ENCODE results near the gene OPA1.

OPA1 gene

DNA sequence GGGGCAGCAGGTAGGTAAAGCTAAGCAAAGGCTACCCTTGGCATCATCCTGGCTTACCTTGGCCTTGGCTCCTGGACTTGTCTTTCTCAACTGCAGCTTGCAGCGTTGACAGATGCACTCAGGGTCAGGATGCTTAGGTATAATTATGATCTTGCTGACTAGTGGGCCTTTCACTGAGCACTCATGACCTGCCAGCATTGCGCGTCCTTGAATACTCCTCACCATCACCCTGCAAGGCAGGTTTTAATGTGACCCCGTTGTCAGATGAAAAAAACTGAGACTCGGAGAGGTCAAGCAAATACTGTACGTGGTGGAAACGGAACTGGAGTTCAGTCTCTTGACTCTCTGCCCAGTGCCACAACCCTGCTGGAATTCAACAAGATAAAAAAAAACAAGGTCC lies 126.7 kb downstream of the OPA1 start:
- Histone ChIP-seq H3F3A (ENCODE audit: low read depth) (no peaks in the 10 kb centered on the region), H2AFZ (ENCODE audit: low read length) (no peak overlapping the region), H3K36me3 (ENCODE audit: insufficient read depth, low read length) (no peaks in the 10 kb centered on the region), H3K4me3 (ENCODE audit: low read length, poor library complexity, severe bottlenecking) (no peak overlapping the region), H3K27me3 (ENCODE audit: insufficient read depth, low read length, poor library complexity, severe bottlenecking) (no peaks in the 10 kb centered on the region), H3K9ac (ENCODE audit: low read depth, low read length, poor library complexity, severe bottlenecking) (no peak overlapping the region), H3K4me1 (ENCODE audit: insufficient read depth, low read length, poor library complexity, severe bottlenecking) (peaks cover 6% of the 10 kb centered on the region), H3K9me2 (replicated peaks; ENCODE audit: low read depth, low read length) (no peaks in the 10 kb centered on the region), H4K20me1 (ENCODE audit: insufficient read depth, low read length, poor library complexity, severe bottlenecking) (no peaks in the 10 kb centered on the region), H3K9me3 (ENCODE audit: insufficient read depth, low read depth, low read length) (peaks cover 8% of the 10 kb centered on the region), H3K79me2 (ENCODE audit: insufficient read depth, low read length) (no peaks in the 10 kb centered on the region), H3K4me2 (ENCODE audit: low read depth, low read length, poor library complexity, severe bottlenecking) (no peak overlapping the region)
- no peak for TF ChIP-seq CTCF (conservative IDR thresholded peaks at IDR 0.05; ENCODE audit: low read length)
- TF ChIP-seq EZH2phosphoT487 (IDR thresholded peaks at IDR 0.05; ENCODE audit: borderline replicate concordance): no peak

DNA sequence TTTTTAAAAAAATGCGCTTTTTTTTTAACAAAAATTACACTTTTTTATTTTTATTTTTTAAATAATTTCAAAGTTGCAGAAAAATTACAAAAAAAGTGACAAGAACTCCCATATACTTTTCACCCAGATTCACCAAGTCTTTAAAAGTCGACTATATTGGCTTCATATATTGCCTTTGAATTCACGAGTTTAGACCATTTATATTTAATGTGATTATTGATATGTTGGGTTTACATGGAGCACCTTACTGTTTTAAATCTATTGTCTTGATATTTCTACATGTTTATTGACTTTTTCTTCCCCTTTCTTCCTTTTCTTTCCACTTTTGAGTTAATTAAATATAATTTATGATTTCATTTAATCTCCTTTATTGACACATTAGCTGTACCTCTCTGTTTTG lies 127.2 kb downstream of the OPA1 start:
- no peaks in the 10 kb centered on the region for H3K9me2 ChIP-seq (replicated peaks; ENCODE audit: low read depth, low read length)
- H3F3A ChIP-seq (ENCODE audit: low read depth): no peaks in the 10 kb centered on the region
- H3K4me3 ChIP-seq (ENCODE audit: low read length, poor library complexity, severe bottlenecking): no peak overlapping the region
- no peak overlapping the region for H3K4me2 ChIP-seq (ENCODE audit: low read depth, low read length, poor library complexity, severe bottlenecking)
- no peak overlapping the region for H3K9ac ChIP-seq (ENCODE audit: low read depth, low read length, poor library complexity, severe bottlenecking)
- no peak overlapping the region for H2AFZ ChIP-seq (ENCODE audit: low read length)
- H3K79me2 ChIP-seq (ENCODE audit: insufficient read depth, low read length): no peaks in the 10 kb centered on the region
- H3K9me3 ChIP-seq (ENCODE audit: insufficient read depth, low read depth, low read length): peaks cover 4% of the 10 kb centered on the region
- no peaks in the 10 kb centered on the region for H3K27me3 ChIP-seq (ENCODE audit: insufficient read depth, low read length, poor library complexity, severe bottlenecking)
- no peak for TF ChIP-seq EZH2phosphoT487 (IDR thresholded peaks at IDR 0.05; ENCODE audit: borderline replicate concordance)
- TF ChIP-seq CTCF (conservative IDR thresholded peaks at IDR 0.05; ENCODE audit: low read length): no peak
- H3K36me3 ChIP-seq (ENCODE audit: insufficient read depth, low read length): no peaks in the 10 kb centered on the region
- no peaks in the 10 kb centered on the region for H4K20me1 ChIP-seq (ENCODE audit: insufficient read depth, low read length, poor library complexity, severe bottlenecking)
- H3K4me1 ChIP-seq (ENCODE audit: insufficient read depth, low read length, poor library complexity, severe bottlenecking): peaks cover 6% of the 10 kb centered on the region

DNA sequence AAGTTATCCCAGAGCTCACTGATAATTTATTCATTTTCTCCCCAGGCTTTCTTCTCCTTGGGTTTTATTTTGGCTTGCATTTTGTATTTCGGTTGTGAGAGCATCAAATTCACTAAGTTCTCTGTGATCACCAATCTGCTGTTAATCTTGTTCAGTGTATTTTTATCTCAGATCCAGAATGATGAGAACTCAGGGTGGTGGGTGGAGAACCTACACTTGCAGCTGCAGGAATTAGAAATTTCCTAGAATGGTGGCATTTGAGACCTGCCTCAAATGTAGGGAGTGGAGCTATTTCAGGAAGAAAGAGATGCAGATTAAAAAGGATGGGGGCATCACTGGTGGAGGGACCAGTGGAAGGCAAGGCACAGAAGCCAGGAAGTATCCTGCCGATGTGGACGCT lies 129.6 kb downstream of the OPA1 start:
- no peaks in the 10 kb centered on the region for H4K20me1 ChIP-seq (ENCODE audit: insufficient read depth, low read length, poor library complexity, severe bottlenecking)
- H3K4me2 ChIP-seq (ENCODE audit: low read depth, low read length, poor library complexity, severe bottlenecking): no peak overlapping the region
- H3K4me1 ChIP-seq (ENCODE audit: insufficient read depth, low read length, poor library complexity, severe bottlenecking): no peaks in the 10 kb centered on the region
- no peaks in the 10 kb centered on the region for H3K9me2 ChIP-seq (replicated peaks; ENCODE audit: low read depth, low read length)
- no peaks in the 10 kb centered on the region for H3K79me2 ChIP-seq (ENCODE audit: insufficient read depth, low read length)
- H3K4me3 ChIP-seq (ENCODE audit: low read length, poor library complexity, severe bottlenecking): no peak overlapping the region
- no peaks in the 10 kb centered on the region for H3K36me3 ChIP-seq (ENCODE audit: insufficient read depth, low read length)
- H2AFZ ChIP-seq (ENCODE audit: low read length): no peak overlapping the region
- no peaks in the 10 kb centered on the region for H3K27me3 ChIP-seq (ENCODE audit: insufficient read depth, low read length, poor library complexity, severe bottlenecking)
- no peak overlapping the region for H3K9ac ChIP-seq (ENCODE audit: low read depth, low read length, poor library complexity, severe bottlenecking)
- no peaks in the 10 kb centered on the region for H3F3A ChIP-seq (ENCODE audit: low read depth)
- no peaks in the 10 kb centered on the region for H3K9me3 ChIP-seq (ENCODE audit: insufficient read depth, low read depth, low read length)
- TF ChIP-seq CTCF (conservative IDR thresholded peaks at IDR 0.05; ENCODE audit: low read length) (no peak), EZH2phosphoT487 (IDR thresholded peaks at IDR 0.05; ENCODE audit: borderline replicate concordance) (no peak)
